HUES6 (cell line): ENCODE results near the gene OR4K14.
"Not testable (repeated sequence)": the region's sequence is repeated elsewhere in the genome, so short reads cannot be mapped to it uniquely, and the experiment has no call there.

Source experiments
- H3K27ac ChIP-seq: 2 replicates; pipeline ENCODE4 v1.7.0; 2013; ENCODE audit warnings: low read depth, mild to moderate bottlenecking, low read length, inconsistent platforms
- H3K27me3 ChIP-seq: 2 replicates; pipeline ENCODE4 v1.6.1; 2013; ENCODE audit warnings: low read length; ENCODE audit not compliant: control insufficient read depth, insufficient read depth
- H3K36me3 ChIP-seq: 2 replicates; pipeline ENCODE4 v1.6.1; 2013; ENCODE audit warnings: low read length; ENCODE audit not compliant: control insufficient read depth, insufficient read depth
- H3K4me1 ChIP-seq: 2 replicates; pipeline ENCODE4 v1.6.1; 2013; ENCODE audit warnings: low read length; ENCODE audit not compliant: control insufficient read depth, insufficient read depth
- H3K4me3 ChIP-seq: 2 replicates; pipeline ENCODE4 v1.5.1; 2013; ENCODE audit warnings: low read depth, low read length
- H3K9ac ChIP-seq: one replicate; pipeline ENCODE4 v1.6.1; 2013; ENCODE audit warnings: mild to moderate bottlenecking, low read length
- H3K9me3 ChIP-seq: 2 replicates; pipeline ENCODE4 v1.6.1; 2013; ENCODE audit warnings: low read depth, low read length; ENCODE audit not compliant: control insufficient read depth, insufficient read depth

OR4K14 gene

GRCh38 chr14:19975291-19975690 is 43.8 kb downstream of the OR4K14 start, which contains the start of gene OR4K15:
Gene OR4K15 (plus strand): TSS chr14:19975591. CDS start chr14:19975591, 0 bp downstream.
- Histone ChIP-seq H3K27me3 (no peaks in the 10 kb centered on the region), H3K9ac (no peak within 1 kb of the TSS), H3K9me3 (peaks cover 20% of the 10 kb centered on the region; the same call in 1 of the 2 replicates), H3K27ac (no peak within 1 kb of the TSS), H3K4me1 (no peaks in the 10 kb centered on the region), H3K4me3 (no peak within 1 kb of the TSS), H3K36me3 (no peaks in the 10 kb centered on the region)

DNA sequence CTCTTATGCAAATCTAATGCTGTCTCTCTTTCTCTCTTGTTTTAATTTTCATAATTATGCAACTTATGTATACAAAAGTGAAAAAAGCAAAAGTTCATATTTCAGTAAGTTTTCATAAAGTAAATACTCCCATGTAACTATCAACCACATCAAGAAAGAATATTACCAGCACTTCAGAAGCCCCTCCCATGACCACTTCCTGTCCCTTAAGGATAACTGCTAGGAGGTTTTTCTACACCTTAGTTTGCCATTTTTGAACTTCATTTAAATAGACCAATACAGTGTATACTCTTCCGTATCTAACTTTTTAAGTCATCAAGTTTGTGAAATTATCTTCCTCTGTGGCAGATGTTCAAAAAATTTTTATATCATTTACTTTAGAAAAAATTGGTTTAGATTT is 44.3 kb downstream of the OR4K14 start:
- Histone ChIP-seq H3K4me3 (no peak overlapping the region), H3K9ac (no peak overlapping the region), H3K4me1 (no peaks in the 10 kb centered on the region), H3K36me3 (no peaks in the 10 kb centered on the region), H3K27me3 (no peaks in the 10 kb centered on the region), H3K9me3 (peaks cover 20% of the 10 kb centered on the region; the same call in 1 of the 2 replicates), H3K27ac (no peak overlapping the region)

- not testable (repeated sequence) for H3K4me1 ChIP-seq, H3K36me3 ChIP-seq, H3K9me3 ChIP-seq, H3K27me3 ChIP-seq, H3K9ac ChIP-seq, H3K4me3 ChIP-seq, H3K27ac ChIP-seq
Observed at GRCh38 chr14:19969735-19970134, 49.4 kb downstream of the OR4K14 start.
